Sigmoid colon (tissue), 4 donors: ENCODE measurements around the gene HHIPL1.

Experiments
- CTCF ChIP-seq, 4 experiments: fragments of 450-650 bp in 3 of 4; fragments of 200-600 bp in 1 of 4; IDR thresholded peaks; one replicate each; pipeline ENCODE4 v1.5.1; 2016 to 2019; ENCODE audit warnings: antibody characterized with exemption in 4 of 4, mild to moderate bottlenecking in 3 of 4, moderate library complexity in 2 of 4
- POLR2A ChIP-seq, 2 donors: fragments of 450-650 bp; IDR thresholded peaks; one replicate each; pipeline ENCODE4 v1.6.1; 2016; ENCODE audit warnings: antibody characterized with exemption in 2 of 2, mild to moderate bottlenecking in 2 of 2, moderate library complexity in 2 of 2
- POLR2AphosphoS5 ChIP-seq, 4 donors: sonication (generic); formaldehyde crosslinking; IDR thresholded peaks; one replicate each; pipeline ENCODE4 v1.6.1; 2017; ENCODE audit warnings: antibody characterized with exemption in 4 of 4

- TF ChIP-seq POLR2A (IDR thresholded peaks at IDR 0.05) (no peak), CTCF (IDR thresholded peaks at IDR 0.05) (no peak), POLR2AphosphoS5 (IDR thresholded peaks at IDR 0.05) (no peak)
These were observed 32.6 kb downstream of the HHIPL1 start for GRCh38 chr14:99677231-99678140.
